DMS53 treated with DMSO at 0.1 percent for 48 hours (cell line): ENCODE measurements around the gene ORC3.
"Not testable (repeated sequence)": the region's sequence is repeated elsewhere in the genome, so short reads cannot be mapped to it uniquely, and the experiment has no call there.

Experiments used
- DNase-seq: peaks from one replicate; lab custom pipeline; 2025; ENCODE audit not compliant: unreplicated experiment; lab: John Stamatoyannopoulos, UW

Gene ORC3

DNA sequence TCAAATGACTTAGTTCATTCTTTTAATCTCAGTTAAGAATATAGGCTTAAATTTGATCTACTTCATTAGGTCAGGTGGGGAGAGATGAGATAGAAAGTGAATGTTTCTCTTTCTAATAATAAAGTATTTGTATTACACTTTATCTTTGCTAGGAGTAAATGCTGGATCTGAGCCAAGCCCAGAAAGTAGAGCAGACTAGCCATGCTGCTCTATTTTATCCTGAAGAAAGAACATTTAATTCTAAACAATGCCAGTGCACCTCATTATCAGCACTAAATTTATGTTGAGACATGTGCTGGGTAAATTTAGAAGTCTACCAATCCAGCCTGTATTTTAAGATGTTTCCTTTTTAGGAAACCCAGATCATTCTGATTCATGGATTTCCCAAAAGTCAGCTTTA lies 68.6 kb downstream of the ORC3 start:
- DNase-seq: no peak

- no peak for DNase-seq
These were observed 70.4 kb downstream of the ORC3 start for GRCh38 chr6:87660226-87660911.

- no peak for DNase-seq
These were observed 71.1 kb downstream of the ORC3 start for GRCh38 chr6:87661016-87661415.

DNA sequence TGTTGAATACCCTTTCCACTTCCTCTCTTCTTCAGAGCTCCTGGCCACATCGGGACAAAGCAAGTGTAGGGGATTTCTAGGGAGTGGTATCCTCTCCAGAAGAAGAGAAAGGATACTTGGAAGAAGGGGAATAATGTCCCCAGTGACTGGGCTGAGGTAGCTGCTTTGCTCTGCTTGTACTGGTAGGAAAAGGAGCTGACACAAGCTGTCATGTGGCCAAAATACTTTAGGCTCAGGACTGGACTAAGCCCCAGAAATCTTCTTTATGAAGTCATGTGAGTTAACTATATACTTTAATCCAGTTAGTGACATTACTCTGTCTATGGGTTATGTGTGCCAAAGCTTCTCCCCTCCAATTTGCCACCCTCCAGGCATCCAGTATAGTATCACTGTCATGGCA lies 71.6 kb downstream of the ORC3 start:
- no peak for DNase-seq

DNA sequence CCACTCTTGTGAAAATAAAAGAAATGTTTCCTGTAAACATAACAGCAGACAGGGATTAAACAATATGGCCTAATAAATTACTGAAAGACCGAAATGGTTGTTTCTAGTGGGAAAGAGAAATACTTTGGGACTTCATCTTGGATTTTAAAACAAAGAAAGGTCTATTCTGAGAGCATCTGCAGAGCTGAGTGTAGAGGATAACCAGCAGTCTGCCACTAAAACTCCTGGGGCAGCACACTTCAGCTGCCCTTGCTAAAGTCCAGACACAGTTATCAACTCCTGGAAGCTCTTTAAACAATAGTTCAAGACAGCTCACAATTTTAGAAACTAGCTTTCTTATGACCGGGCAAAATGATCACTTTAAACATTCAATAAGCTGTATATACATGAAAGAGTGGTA lies 73.5 kb downstream of the ORC3 start:
- no peak for DNase-seq

DNA sequence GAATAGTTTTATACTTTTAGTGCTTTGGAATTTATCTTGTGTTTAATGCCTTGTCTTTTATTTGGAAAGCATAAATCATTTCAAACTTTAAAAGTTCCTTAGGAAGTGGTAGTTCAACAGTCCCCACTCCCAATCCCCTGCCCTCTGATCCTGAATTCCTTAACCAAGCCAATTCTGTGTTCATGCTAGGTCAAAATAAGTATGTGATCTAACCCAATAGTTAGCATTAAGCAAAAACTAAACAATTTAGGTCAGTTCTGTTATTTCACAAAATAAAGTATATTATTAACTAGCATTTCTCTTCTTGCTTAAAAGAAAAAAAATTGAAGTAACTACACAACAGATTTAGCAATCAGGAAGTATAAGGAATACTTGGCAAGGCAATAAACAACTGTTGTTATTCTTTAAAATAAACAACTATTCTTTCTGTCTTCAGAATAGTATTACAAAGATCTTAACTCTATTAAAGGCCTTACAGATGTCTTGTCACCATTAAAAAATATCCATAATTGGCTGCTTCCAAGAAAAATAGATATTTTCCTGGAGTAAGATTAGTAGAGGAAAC lies 75.1 kb downstream of the ORC3 start:
- DNase-seq: no peak

DNA sequence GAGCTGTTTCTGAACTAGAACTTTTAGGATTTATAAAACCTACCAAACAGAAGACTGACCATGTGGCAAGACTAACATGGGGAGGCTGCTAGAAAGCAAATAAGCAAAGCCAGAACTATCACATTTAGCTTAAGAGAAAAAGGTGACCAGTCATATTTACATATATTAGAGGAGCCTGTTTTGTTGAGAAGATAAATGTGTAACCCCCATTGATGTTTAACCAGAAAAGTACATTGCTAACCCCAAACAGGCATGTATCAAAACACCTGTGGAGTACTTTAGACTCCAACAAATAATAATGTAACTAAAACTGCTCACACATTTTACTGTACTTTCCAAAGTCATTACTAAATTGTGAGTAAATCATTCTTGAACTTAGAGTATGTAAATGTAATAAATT lies 77.1 kb downstream of the ORC3 start:
- DNase-seq: no peak

DNA sequence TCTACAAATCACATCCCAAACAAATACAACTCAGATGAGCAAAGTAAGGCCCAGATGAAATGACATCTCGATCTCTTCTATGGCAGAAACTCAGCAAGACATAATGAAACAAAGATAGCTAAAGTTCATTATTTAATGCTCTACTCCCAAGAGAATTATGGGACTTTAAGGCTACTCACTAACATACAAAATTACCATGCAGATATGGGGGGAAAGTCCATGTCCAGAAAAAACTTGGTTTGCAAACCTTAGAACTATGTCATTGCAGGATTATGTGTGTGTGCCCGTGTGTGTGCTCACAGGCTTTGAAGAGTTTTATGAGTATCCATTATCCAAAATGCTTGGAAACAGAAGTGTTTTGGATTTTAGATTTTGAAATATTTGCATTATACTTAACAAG lies 78.1 kb downstream of the ORC3 start:
- DNase-seq: no peak

- DNase-seq: no peak
These were observed 79.1 kb downstream of the ORC3 start for GRCh38 chr6:87669051-87669450.

- no peak for DNase-seq
These were observed 80.8 kb downstream of the ORC3 start for GRCh38 chr6:87670707-87671106.

DNA sequence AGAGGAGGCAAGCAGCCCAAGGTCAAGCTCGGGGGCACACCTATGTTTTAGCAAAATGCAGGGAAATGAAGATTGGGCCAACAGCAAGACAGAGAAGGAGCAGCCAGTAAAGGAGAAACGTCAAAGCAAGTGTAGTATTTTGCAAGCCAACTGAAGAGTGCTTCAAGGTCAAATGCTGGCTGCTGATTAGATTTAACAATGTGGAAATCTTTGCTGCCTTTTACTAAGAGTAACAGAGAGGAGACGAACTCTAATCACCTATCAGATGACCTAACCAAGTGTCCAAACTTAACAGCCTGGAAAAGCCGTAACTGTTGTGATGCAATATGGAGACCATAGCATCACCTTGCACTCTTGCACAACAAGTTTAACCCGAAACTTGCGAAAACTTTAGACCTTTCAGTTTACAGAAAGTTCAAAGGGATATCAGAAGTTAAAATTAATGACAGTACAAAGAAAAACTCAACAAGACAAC lies 81.7 kb downstream of the ORC3 start:
- DNase-seq: no peak

DNA sequence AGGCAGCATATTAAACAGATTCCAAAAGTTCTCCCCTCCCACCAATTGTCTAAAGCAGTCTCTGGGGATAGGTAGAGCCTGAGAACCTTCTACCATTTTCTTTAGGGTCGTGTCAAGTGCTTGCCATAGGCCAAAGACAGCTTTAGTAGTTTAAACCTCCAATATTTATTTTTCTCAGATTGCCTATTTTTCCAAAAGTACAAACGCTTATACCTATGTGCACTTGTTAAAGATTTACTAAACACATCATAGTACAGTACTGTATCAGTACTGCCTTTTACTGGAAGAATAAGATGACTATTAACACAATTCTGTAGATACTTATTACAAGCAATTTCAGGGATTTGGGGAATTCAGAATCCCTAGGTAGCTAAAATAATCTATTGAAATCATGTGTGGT lies 82.7 kb downstream of the ORC3 start:
- no peak for DNase-seq

DNA sequence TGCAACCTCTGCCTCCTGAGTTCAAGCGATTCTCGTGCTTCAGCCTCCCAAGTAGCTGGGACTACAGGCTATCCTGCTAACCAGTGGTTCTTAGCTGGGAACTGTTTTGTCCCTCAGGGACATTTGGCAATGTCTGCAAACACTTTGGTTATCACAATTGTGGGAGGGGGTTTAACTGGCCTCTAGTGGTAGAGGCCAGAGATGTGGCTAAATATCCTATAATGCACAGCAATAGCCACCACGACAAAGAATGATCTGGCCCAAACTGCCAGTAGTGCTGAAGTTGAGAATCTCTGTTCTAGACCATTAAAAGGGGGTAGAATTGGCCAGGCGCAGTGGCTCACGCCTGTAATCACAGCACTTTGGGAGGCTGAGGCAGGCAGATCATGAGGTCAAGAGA lies 83.3 kb downstream of the ORC3 start:
- no peak for DNase-seq

- DNase-seq: no peak
These were observed 84.4 kb downstream of the ORC3 start for GRCh38 chr6:87674290-87674689.

- DNase-seq: peak; percentile 86
These were observed 85.2 kb downstream of the ORC3 start for GRCh38 chr6:87675004-87675681.

DNA sequence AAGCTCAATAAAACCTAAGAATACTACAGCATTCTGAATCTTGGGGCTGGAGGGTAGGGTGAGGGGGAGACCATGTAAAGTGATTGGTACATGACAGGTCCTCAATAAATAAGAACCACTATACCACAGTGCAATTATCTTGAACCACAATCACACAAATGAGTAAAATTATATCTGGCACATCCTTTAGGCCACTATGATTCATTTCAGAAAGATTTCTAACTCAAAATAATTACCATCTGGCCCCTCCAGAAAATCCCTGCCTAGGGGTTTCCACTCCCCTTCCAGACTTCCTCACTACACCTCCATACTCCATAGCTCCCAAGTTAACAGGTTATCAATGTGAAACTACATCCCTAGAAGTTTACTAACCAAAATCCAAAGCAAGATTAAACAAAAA lies 92.4 kb downstream of the ORC3 start:
- no peak for DNase-seq

- no peak for DNase-seq
These were observed 94.0 kb downstream of the ORC3 start for GRCh38 chr6:87683890-87684289.

- no peak for DNase-seq
These were observed 95.1 kb downstream of the ORC3 start for GRCh38 chr6:87684895-87685654.

DNA sequence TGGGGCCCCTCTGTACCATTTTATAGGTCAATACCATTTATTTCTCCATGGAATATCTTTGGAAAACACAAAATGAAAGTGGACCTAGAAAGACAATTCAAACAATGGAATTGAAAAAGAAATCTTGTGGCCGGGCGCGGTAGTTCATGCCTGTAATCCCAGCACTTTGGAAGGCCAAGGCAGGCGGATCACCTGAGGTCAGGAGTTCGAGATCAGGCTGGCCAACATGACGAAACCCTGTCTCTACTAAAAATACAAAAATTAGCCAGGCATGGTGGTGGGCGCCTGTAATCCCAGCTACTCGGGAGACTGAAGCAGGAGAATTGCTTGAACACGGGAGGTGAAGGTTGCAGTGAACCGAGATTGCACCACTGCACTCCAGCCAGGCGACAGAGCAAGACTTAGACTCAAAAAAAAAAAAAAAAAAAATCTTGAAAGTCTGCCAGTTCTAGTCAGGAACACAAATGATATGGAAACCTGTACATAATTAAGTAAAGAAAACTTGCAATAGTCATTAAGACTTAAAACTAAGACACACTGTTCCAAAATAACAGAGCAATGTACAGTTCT lies 96.8 kb downstream of the ORC3 start:
- DNase-seq: not testable (repeated sequence)

DNA sequence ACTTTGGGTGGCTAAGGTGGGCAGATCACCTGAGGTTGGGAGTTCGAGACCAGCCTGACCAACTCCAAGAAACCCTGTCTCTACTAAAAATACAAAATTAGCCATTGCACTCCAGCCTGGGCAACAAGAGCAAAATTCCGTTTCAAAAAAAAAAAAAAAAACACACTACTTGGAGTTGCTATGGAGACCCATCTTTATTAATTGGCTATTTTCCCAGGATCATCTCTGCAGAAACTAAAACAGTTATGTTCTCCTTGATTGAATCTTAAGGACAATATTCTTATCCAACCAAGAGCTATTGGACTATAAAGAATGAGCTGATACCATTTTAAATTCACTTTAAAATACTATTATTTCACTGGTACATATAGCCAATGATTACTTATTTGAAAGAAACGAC lies 97.4 kb downstream of the ORC3 start:
- no peak for DNase-seq

DNA sequence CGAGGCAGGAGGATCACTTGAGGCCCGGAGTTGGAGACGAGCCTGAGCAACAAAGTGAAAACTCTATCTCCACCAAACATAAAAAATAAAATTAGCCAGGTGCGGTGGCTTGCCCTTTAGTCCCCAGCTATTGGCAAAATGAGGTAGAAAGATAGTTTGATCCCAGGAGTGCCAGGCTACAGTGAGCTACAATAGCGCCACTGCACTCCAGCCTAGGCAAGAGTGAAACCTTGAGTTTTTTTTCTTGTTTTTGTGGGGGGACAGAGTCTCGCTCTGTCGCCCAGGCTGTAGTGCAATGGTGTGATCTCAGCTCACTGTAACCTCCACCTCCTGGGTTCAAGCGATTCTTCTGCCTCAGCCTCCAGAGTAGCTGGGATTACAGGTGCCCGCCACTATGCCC lies 98.0 kb downstream of the ORC3 start:
- not testable (repeated sequence) for DNase-seq
